ENCODE data around the gene PTPRG. TPM values are rescaled to one million over a fixed set of nuclear protein-coding genes. Genes with fewer than 3 reads are reported as not detected.

Gene PTPRG
- total and polyA plus RNA-seq, 4 donors: 3.6 to 35.6 (median 8.1) TPM

- H3K9ac ChIP-seq (ENCODE audit: low read depth in 1 of 2, low read length in 2 of 2): no peak overlapping the region
- no peaks in the 10 kb centered on the region for H3K9me3 ChIP-seq (ENCODE audit: control insufficient read depth in 4 of 4, low read length in 3 of 4)
- no peaks in the 10 kb centered on the region for H3K36me3 ChIP-seq (ENCODE audit: control insufficient read depth in 4 of 4, insufficient read depth in 3 of 4, low read depth in 1 of 4, low read length in 3 of 4)
- no peak overlapping the region for H3K27ac ChIP-seq (ENCODE audit: low read depth in 1 of 2, low read length in 2 of 2)
- no peaks in the 10 kb centered on the region for H3K27me3 ChIP-seq (ENCODE audit: control insufficient read depth in 4 of 4, insufficient read depth in 4 of 4, low read length in 3 of 4)
- H3K4me1 ChIP-seq (ENCODE audit: control insufficient read depth in 4 of 4, insufficient read depth in 4 of 4, low read length in 3 of 4): peaks cover 8 to 18% (median 10%) of the 10 kb centered on the region in 4 donors
- 91% methylated on average over 4 of the region's 4 CpGs for WGBS
- TF ChIP-seq FOXA2 (IDR thresholded peaks at IDR 0.05): no peak
- no peak for TF ChIP-seq REST (IDR thresholded peaks at IDR 0.05)
- no peak for TF ChIP-seq JUND (IDR thresholded peaks at IDR 0.05)
- TF ChIP-seq HNF4G (IDR thresholded peaks at IDR 0.05): no peak
- no peak for TF ChIP-seq FOXA1 (IDR thresholded peaks at IDR 0.05)
- TF ChIP-seq ZBTB33 (IDR thresholded peaks at IDR 0.05): no peak
- TF ChIP-seq, protein P1, sequence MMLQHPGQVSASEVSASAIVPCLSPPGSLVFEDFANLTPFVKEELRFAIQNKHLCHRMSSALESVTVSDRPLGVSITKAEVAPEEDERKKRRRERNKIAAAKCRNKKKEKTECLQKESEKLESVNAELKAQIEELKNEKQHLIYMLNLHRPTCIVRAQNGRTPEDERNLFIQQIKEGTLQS (IDR thresholded peaks at IDR 0.05): no peak
- no peak for TF ChIP-seq RXRA (IDR thresholded peaks at IDR 0.05)
- TF ChIP-seq, protein P2, sequence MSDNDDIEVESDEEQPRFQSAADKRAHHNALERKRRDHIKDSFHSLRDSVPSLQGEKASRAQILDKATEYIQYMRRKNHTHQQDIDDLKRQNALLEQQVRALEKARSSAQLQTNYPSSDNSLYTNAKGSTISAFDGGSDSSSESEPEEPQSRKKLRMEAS (IDR thresholded peaks at IDR 0.05): no peak
- TF ChIP-seq HNF4A (conservative IDR thresholded peaks at IDR 0.05): no peak
- TF ChIP-seq EGR1 (IDR thresholded peaks at IDR 0.05; ENCODE audit: low read depth in 2 of 2): no peak
- no peak for TF ChIP-seq NR2F2 (IDR thresholded peaks at IDR 0.05)
- TF ChIP-seq YY1 (IDR thresholded peaks at IDR 0.05): no peak
- TF ChIP-seq SP1 (IDR thresholded peaks at IDR 0.05): no peak
- TF ChIP-seq TAF1 (conservative IDR thresholded peaks at IDR 0.05): no peak
- no peak for DNase-seq (ENCODE audit: low spot score)
- H3K4me3 ChIP-seq (ENCODE audit: low read depth in 1 of 3, low read length in 3 of 3): no peak overlapping the region
These were observed 54.3 kb downstream of the PTPRG start for GRCh38 chr3:61615643-61616042.

DNA sequence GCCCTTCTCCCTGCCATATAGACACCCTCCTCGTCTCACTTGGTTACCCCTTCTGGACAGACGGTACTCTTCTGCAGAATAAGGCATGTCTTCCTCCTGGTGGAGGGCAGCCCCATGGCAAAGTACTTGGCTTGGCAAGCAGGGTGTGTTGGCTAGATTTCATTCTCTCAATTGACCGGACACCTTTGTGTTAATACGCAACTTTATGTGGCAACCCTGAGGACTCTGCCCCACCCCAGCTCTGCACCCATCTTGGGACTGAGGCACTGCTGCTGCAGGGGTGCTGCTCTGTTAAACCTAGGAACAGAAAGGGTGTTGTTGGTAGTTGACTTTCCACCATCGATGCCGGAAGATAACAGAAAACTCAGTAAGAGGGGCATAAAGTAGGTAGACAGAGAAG lies 55.2 kb downstream of the PTPRG start:
- Histone ChIP-seq H3K4me3 (ENCODE audit: low read depth in 1 of 3, low read length in 3 of 3) (no peak overlapping the region), H3K36me3 (ENCODE audit: control insufficient read depth in 4 of 4, insufficient read depth in 3 of 4, low read depth in 1 of 4, low read length in 3 of 4) (no peaks in the 10 kb centered on the region), H3K9ac (ENCODE audit: low read depth in 1 of 2, low read length in 2 of 2) (no peak overlapping the region), H3K9me3 (ENCODE audit: control insufficient read depth in 4 of 4, low read length in 3 of 4) (no peaks in the 10 kb centered on the region), H3K4me1 (ENCODE audit: control insufficient read depth in 4 of 4, insufficient read depth in 4 of 4, low read length in 3 of 4) (peaks cover 8 to 18% (median 10%) of the 10 kb centered on the region in 4 donors), H3K27ac (ENCODE audit: low read depth in 1 of 2, low read length in 2 of 2) (no peak overlapping the region), H3K27me3 (ENCODE audit: control insufficient read depth in 4 of 4, insufficient read depth in 4 of 4, low read length in 3 of 4) (no peaks in the 10 kb centered on the region)
- 62% methylated on average over 6 of the region's 6 CpGs for WGBS
- DNase-seq (ENCODE audit: low spot score): no peak
- no peak for TF ChIP-seq EGR1 (IDR thresholded peaks at IDR 0.05; ENCODE audit: low read depth in 2 of 2)
- peak; percentile 7 to 55 for TF ChIP-seq RXRA (IDR thresholded peaks at IDR 0.05)
- TF ChIP-seq, protein P1 (IDR thresholded peaks at IDR 0.05): no peak
- TF ChIP-seq ZBTB33 (IDR thresholded peaks at IDR 0.05): no peak
- no peak for TF ChIP-seq HNF4G (IDR thresholded peaks at IDR 0.05)
- no peak for TF ChIP-seq TAF1 (conservative IDR thresholded peaks at IDR 0.05)
- TF ChIP-seq YY1 (IDR thresholded peaks at IDR 0.05): peak; percentile 51
- TF ChIP-seq REST (IDR thresholded peaks at IDR 0.05): no peak
- TF ChIP-seq, protein P2 (IDR thresholded peaks at IDR 0.05): no peak
- peak in 1 of 2 donors; percentile 20 for TF ChIP-seq JUND (IDR thresholded peaks at IDR 0.05)
- TF ChIP-seq SP1 (IDR thresholded peaks at IDR 0.05): no peak
- TF ChIP-seq, protein P3, sequence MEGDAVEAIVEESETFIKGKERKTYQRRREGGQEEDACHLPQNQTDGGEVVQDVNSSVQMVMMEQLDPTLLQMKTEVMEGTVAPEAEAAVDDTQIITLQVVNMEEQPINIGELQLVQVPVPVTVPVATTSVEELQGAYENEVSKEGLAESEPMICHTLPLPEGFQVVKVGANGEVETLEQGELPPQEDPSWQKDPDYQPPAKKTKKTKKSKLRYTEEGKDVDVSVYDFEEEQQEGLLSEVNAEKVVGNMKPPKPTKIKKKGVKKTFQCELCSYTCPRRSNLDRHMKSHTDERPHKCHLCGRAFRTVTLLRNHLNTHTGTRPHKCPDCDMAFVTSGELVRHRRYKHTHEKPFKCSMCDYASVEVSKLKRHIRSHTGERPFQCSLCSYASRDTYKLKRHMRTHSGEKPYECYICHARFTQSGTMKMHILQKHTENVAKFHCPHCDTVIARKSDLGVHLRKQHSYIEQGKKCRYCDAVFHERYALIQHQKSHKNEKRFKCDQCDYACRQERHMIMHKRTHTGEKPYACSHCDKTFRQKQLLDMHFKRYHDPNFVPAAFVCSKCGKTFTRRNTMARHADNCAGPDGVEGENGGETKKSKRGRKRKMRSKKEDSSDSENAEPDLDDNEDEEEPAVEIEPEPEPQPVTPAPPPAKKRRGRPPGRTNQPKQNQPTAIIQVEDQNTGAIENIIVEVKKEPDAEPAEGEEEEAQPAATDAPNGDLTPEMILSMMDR (IDR thresholded peaks at IDR 0.05; ENCODE audit: low read depth, low read length, missing input control): no peak
- TF ChIP-seq FOXA1 (IDR thresholded peaks at IDR 0.05): no peak

Measured in liver (tissue), 9 donors.